Activated naive CD4-positive, alpha-beta T cell treated with anti-CD3 and anti-CD28 coated beads for 36 hours (primary cell): ENCODE data around the gene ARHGAP4. TPM values are rescaled to one million over a fixed set of nuclear protein-coding genes. Genes with fewer than 3 reads are reported as not detected.

ENCODE experiments used
- CTCF ChIA-PET: fragments of 350-600 bp; sonication (Branson Sonifier 250); formaldehyde crosslinking; loops from one replicate; lab custom pipeline; 2021; ENCODE audit warnings: antibody characterized with exemption; lab: Charles Lee
- DNase-seq: peaks from one replicate; pipeline ENCODE4 v3.0.0-alpha.2; 2020
- H3K27ac Mint-ChIP-seq: one replicate; pipeline ENCODE4 v1.8.0; 2021; ENCODE audit warnings: mild to moderate bottlenecking, mixed read lengths
- H3K27me3 Mint-ChIP-seq: one replicate; pipeline ENCODE4 v1.8.0; 2021; ENCODE audit warnings: low read depth, mixed read lengths
- H3K36me3 Mint-ChIP-seq: one replicate; pipeline ENCODE4 v1.8.0; 2021; ENCODE audit warnings: low read depth, mixed read lengths
- H3K4me1 Mint-ChIP-seq: one replicate; pipeline ENCODE4 v1.8.0; 2021; ENCODE audit warnings: low read depth, mixed read lengths
- H3K4me3 Mint-ChIP-seq: one replicate; pipeline ENCODE4 v1.8.0; 2021; ENCODE audit warnings: mild to moderate bottlenecking, moderate library complexity, mixed read lengths
- H3K9me3 Mint-ChIP-seq: one replicate; pipeline ENCODE4 v1.8.0; 2021; ENCODE audit warnings: mixed read lengths
- intact Hi-C: fragments of 100-400 bp; cut with micrococcal nuclease; formaldehyde crosslinking; loops from one replicate; pipeline ENCODE4 v1.15.1; 2023
- total RNA-seq, 2 experiments: library from RNA; stranded (reverse); gene quantifications; one replicate each; pipeline ENCODE4 v1.2.3, GENCODE V29; 2021

Gene ARHGAP4
- total RNA-seq, 2 experiments from 2014 or later = 154 to 161 TPM

DNA sequence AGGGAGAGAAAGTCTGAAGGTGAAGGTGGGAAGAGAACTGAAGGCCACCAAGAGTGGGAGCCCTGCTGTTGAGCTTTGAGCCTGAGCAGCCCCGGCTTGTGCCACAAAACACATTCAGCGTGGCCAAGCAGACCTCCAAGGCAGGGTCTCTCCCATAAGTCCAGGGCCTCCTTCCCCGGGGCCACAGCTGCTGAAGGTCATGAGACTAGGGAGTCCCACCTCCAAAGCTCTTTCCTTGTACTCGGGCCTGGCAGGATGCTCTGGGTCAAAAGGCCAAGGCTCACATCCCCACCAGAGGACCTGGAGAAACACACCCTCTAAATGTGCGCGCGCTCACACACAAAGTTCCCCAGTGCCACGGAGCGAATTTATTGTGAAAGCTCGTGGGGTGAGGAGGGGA is 3.5 kb upstream of the ARHGAP4 start:
- no peaks in the 10 kb centered on the region for H3K27me3 Mint-ChIP-seq
- CTCF ChIA-PET = interaction anchor here (10.6 kb wide), 1 partner anchor 17 kb away, joined by 82 read pairs; the partner anchor contains the start of gene RENBP
- peak overlapping the region; percentile 79 for H3K27ac Mint-ChIP-seq
- peak overlapping the region; percentile 86 for H3K4me3 Mint-ChIP-seq
- intact Hi-C loops = loop anchor here (5.0 kb wide), 2 partner anchors 93 to 468 kb away; partner anchors contain the start of gene RPL10
- no peaks in the 10 kb centered on the region for H3K9me3 Mint-ChIP-seq
- H3K4me1 Mint-ChIP-seq = peaks cover 29% of the 10 kb centered on the region
- no peak for DNase-seq
- H3K36me3 Mint-ChIP-seq = peaks cover 16% of the 10 kb centered on the region

GRCh38 chrX:153928846-153929245 is 2.8 kb upstream of the ARHGAP4 start:
- intact Hi-C loops = loop anchor here (1.0 to 5.0 kb wide), 5 partner anchors 38 to 468 kb away; partner anchors contain the start of genes HCFC1, IDH3G, RPL10 and SSR4

GRCh38 chrX:153927922-153928760 is 2.1 kb upstream of the ARHGAP4 start:
- H3K4me3 Mint-ChIP-seq = peak overlapping the region; percentile 88
- peaks cover 25% of the 10 kb centered on the region for H3K36me3 Mint-ChIP-seq
- no peaks in the 10 kb centered on the region for H3K9me3 Mint-ChIP-seq
- CTCF ChIA-PET = interaction anchor here (0.6 to 10.6 kb wide), 4 partner anchors 12 to 86 kb away, joined by 3 to 82 read pairs (median 5); partner anchors contain the start of gene RENBP
- H3K27ac Mint-ChIP-seq = peak overlapping the region; percentile 98
- peaks cover 28% of the 10 kb centered on the region for H3K4me1 Mint-ChIP-seq
- intact Hi-C loops = loop anchor here (1.0 to 5.0 kb wide), 7 partner anchors 7 to 469 kb away; partner anchors contain the start of genes HCFC1, IDH3G, NAA10 and RPL10
- peak; percentile 93 for DNase-seq
- H3K27me3 Mint-ChIP-seq = no peaks in the 10 kb centered on the region

More at GRCh38 chrX:153928846-153929245, 2.8 kb upstream of the ARHGAP4 start:
- H3K36me3 Mint-ChIP-seq = peaks cover 21% of the 10 kb centered on the region
- H3K27ac Mint-ChIP-seq = peak overlapping the region; percentile 79
- peaks cover 28% of the 10 kb centered on the region for H3K4me1 Mint-ChIP-seq
- CTCF ChIA-PET = interaction anchor here (10.6 kb wide), 1 partner anchor 18 kb away, joined by 82 read pairs; the partner anchor contains the start of gene RENBP
- no peaks in the 10 kb centered on the region for H3K9me3 Mint-ChIP-seq
- H3K27me3 Mint-ChIP-seq = no peaks in the 10 kb centered on the region
- DNase-seq = no peak
- peak overlapping the region; percentile 86 for H3K4me3 Mint-ChIP-seq

DNA sequence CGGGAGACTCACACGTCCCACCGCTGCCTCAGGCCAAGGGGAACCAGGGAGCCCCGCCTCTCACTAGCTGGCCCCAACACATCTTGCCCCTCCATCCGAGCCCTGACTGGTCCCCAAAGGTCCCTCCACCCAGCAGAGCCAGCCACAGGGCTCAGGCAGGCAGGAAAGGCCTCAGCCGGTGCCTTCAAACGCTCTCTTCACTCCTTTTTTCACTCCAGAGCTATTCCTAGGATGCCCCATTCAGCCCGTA is 1.5 kb upstream of the ARHGAP4 start:
- CTCF ChIA-PET = interaction anchor here (0.6 to 10.6 kb wide), 5 partner anchors 13 to 109 kb away, joined by 3 to 82 read pairs (median 4); partner anchors contain the start of gene RENBP
- H3K4me1 Mint-ChIP-seq = peaks cover 31% of the 10 kb centered on the region
- H3K36me3 Mint-ChIP-seq = peaks cover 25% of the 10 kb centered on the region
- intact Hi-C loops = loop anchor here (1.0 to 5.0 kb wide), 4 partner anchors 8 to 470 kb away; partner anchors contain the start of genes NAA10 and RPL10
- no peaks in the 10 kb centered on the region for H3K9me3 Mint-ChIP-seq
- peak overlapping the region; percentile 88 for H3K4me3 Mint-ChIP-seq
- peak; percentile 22 for DNase-seq
- no peaks in the 10 kb centered on the region for H3K27me3 Mint-ChIP-seq
- peak overlapping the region; percentile 98 for H3K27ac Mint-ChIP-seq

GRCh38 chrX:153926858-153927671 is 1.0 kb upstream of the ARHGAP4 start:
- H3K27me3 Mint-ChIP-seq = no peaks in the 10 kb centered on the region
- intact Hi-C loops = loop anchor here (1.0 to 5.0 kb wide), 4 partner anchors 8 to 470 kb away; partner anchors contain the start of genes NAA10 and RPL10
- H3K4me1 Mint-ChIP-seq = peaks cover 35% of the 10 kb centered on the region
- H3K9me3 Mint-ChIP-seq = no peaks in the 10 kb centered on the region
- peak; percentile 85 for DNase-seq
- H3K36me3 Mint-ChIP-seq = peaks cover 27% of the 10 kb centered on the region
- H3K4me3 Mint-ChIP-seq = peak overlapping the region; percentile 88
- CTCF ChIA-PET = interaction anchor here (0.6 to 10.6 kb wide), 7 partner anchors 10 to 164 kb away, joined by 3 to 82 read pairs (median 4); partner anchors contain the start of gene RENBP
- H3K27ac Mint-ChIP-seq = peak overlapping the region; percentile 98

DNA sequence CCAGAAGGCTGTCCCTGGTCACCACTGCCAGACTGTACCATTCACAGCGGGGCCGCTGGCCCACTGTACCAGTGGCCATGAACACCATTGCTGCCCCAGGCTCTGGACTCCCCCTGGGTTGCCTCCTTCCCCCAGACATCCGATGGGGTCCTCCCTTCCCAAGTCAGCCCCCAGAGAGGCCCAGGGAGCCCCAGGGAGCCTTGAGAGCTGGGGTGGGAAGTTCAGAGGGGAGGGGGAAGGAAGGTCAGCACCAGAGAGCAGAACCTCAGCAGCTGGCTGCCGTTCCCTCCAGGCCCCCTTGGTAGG is 441 bp upstream of the ARHGAP4 start:
- intact Hi-C loops = loop anchor here (5.0 kb wide), 2 partner anchors 96 to 471 kb away; partner anchors contain the start of gene RPL10
- peak overlapping the region; percentile 88 for H3K4me3 Mint-ChIP-seq
- no peaks in the 10 kb centered on the region for H3K9me3 Mint-ChIP-seq
- H3K4me1 Mint-ChIP-seq = peaks cover 38% of the 10 kb centered on the region
- CTCF ChIA-PET = interaction anchor here (0.7 to 10.6 kb wide), 7 partner anchors 11 to 447 kb away, joined by 3 to 82 read pairs (median 4); partner anchors contain the start of genes FLNA and RENBP
- H3K27me3 Mint-ChIP-seq = no peaks in the 10 kb centered on the region
- peaks cover 26% of the 10 kb centered on the region for H3K36me3 Mint-ChIP-seq
- peak overlapping the region; percentile 98 for H3K27ac Mint-ChIP-seq
- no peak for DNase-seq

GRCh38 chrX:153925387-153925738 is 701 bp downstream of the ARHGAP4 start:
- H3K27me3 Mint-ChIP-seq = no peaks in the 10 kb centered on the region
- H3K36me3 Mint-ChIP-seq = peaks cover 19% of the 10 kb centered on the region
- peak overlapping the region; percentile 92 for H3K4me3 Mint-ChIP-seq
- intact Hi-C loops = loop anchor here (2.0 to 5.0 kb wide), 3 partner anchors 25 to 472 kb away; partner anchors contain the start of gene RPL10
- H3K9me3 Mint-ChIP-seq = no peaks in the 10 kb centered on the region
- peak; percentile 27 for DNase-seq
- H3K27ac Mint-ChIP-seq = peak overlapping the region; percentile 98
- H3K4me1 Mint-ChIP-seq = peaks cover 26% of the 10 kb centered on the region
- CTCF ChIA-PET = interaction anchor here (0.7 to 10.6 kb wide), 5 partner anchors 22 to 448 kb away, joined by 3 to 82 read pairs (median 4); partner anchors contain the start of genes FLNA and RENBP

- H3K4me3 Mint-ChIP-seq = peak overlapping the region; percentile 92
- peak overlapping the region; percentile 98 for H3K27ac Mint-ChIP-seq
- peaks cover 27% of the 10 kb centered on the region for H3K4me1 Mint-ChIP-seq
- no peaks in the 10 kb centered on the region for H3K27me3 Mint-ChIP-seq
- intact Hi-C loops = loop anchor here (1.0 to 2.0 kb wide), 3 partner anchors 23 to 200 kb away; partner anchors contain the start of genes ABCD1 and BCAP31
- no peaks in the 10 kb centered on the region for H3K9me3 Mint-ChIP-seq
- peaks cover 25% of the 10 kb centered on the region for H3K36me3 Mint-ChIP-seq
- DNase-seq = peak; percentile 71
- CTCF ChIA-PET = interaction anchor here (0.7 to 10.6 kb wide), 6 partner anchors 9 to 449 kb away, joined by 3 to 82 read pairs (median 4); partner anchors contain the start of genes FLNA and RENBP
These were observed 1.8 kb downstream of the ARHGAP4 start for GRCh38 chrX:153924149-153924861.

DNA sequence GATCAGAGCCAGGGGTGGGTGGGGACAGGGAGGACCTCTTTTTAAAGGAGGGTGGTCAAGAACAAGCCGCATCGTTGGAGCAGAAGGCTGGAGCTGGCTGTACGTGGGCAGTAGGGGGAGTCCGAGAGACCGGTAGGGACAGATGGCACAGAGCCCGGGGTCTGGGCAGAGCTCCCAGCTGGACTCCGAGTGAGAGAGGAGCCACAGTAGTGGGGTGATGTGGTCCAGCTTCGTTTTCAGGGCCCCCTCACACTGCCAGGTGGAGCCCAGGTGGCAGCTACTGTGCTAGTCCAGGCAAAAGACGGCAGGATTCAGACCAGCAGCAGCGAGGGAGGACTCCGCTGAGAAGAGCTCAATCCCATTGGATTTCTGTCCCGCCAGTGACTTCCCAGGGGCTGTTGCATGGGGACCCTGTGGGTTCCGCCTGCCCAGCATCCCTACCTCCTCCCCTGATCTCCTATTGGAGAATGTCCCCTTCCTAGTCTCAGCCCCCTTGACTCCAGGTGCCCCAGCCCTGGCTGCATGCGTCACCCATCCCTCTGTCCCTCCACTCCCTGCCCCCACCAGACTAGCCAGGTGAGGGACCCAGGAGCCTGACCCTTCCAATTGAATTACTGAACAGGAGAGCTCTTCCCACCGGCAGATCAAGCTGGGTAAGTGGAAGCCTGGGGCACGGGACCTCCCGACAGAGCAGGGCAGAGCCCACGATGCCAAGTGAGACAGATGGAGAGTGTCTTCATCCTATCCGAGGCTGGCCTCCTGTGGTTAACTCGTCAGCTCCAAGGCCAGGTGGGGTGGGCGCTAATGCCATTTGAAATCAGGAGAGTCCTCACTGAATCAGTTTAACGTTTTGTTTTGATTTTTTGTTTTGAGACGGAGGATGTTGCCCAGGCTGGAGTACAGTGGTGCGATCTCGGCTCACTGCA is 2.9 kb downstream of the ARHGAP4 start:
- H3K4me3 Mint-ChIP-seq = peak overlapping the region; percentile 92
- no peak for DNase-seq
- CTCF ChIA-PET = interaction anchor here (0.6 to 10.6 kb wide), 7 partner anchors 9 to 156 kb away, joined by 3 to 82 read pairs (median 4); partner anchors contain the start of gene RENBP
- no peaks in the 10 kb centered on the region for H3K27me3 Mint-ChIP-seq
- intact Hi-C loops = no loop called here
- H3K9me3 Mint-ChIP-seq = no peaks in the 10 kb centered on the region
- H3K4me1 Mint-ChIP-seq = peaks cover 22% of the 10 kb centered on the region
- H3K27ac Mint-ChIP-seq = peak overlapping the region; percentile 98
- H3K36me3 Mint-ChIP-seq = peaks cover 24% of the 10 kb centered on the region
